ENCODE data around the gene PHB1.

PHB1 gene

DNA sequence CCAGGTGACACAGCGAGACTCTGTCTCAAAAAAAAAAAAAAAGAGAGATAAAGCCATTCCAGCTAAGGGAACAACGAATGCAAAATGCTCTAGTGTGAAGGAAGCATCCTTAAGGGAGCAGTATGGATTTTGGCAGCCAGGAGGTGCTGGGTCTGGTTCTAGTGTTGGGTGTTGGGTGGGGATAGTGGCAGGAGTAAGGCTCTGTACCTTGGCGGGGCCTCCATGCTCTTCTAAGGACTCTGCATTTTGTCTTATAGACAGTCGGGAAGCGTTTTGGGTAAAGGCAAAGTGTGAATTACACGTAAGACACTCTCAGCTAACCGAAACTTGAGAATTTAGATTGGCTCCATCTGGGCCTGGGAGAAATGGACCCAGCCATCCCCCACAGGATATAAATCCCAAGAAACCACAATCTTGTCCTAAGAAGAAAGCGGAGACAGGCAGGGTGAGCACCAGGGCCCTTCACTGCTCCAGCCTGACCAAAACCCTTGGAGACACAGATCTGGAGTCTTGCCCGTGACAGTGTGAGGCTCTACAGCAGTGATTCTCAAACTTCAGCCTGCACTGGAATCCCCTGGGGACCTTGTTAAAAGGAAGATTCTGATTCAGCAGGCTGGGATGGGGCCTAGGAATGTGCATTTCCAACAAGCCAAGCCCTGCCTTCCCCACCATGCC is 33.1 kb upstream of the PHB1 start:
- TF ChIP-seq, protein P1, sequence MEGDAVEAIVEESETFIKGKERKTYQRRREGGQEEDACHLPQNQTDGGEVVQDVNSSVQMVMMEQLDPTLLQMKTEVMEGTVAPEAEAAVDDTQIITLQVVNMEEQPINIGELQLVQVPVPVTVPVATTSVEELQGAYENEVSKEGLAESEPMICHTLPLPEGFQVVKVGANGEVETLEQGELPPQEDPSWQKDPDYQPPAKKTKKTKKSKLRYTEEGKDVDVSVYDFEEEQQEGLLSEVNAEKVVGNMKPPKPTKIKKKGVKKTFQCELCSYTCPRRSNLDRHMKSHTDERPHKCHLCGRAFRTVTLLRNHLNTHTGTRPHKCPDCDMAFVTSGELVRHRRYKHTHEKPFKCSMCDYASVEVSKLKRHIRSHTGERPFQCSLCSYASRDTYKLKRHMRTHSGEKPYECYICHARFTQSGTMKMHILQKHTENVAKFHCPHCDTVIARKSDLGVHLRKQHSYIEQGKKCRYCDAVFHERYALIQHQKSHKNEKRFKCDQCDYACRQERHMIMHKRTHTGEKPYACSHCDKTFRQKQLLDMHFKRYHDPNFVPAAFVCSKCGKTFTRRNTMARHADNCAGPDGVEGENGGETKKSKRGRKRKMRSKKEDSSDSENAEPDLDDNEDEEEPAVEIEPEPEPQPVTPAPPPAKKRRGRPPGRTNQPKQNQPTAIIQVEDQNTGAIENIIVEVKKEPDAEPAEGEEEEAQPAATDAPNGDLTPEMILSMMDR (IDR thresholded peaks at IDR 0.05; ENCODE audit: borderline replicate concordance, insufficient read depth, low read depth, low read length) = no peak

DNA sequence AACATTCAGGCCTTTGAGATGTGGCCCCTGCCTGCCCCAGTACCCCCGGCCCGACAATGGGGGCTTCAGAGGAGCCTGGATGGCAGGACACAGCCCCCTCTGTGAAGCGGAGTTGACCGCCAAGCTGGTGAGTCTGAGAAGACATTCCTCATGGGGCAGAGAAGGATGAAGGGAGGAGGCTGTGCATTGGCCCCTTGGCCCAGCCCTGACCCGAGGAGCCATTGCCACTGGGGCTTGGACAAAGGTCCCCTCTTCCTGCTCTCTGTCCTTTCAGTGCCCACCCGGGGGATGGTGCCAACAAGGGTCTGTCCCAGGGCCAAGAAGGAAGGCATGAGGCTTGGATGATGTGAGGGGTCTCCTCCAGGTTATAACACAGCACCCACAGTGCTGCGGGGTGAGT is 30.9 kb upstream of the PHB1 start:
- H3K4me3 ChIP-seq (ENCODE audit: low read depth, low read length) = no peak overlapping the region
- TF ChIP-seq, protein P1 (IDR thresholded peaks at IDR 0.05; ENCODE audit: borderline replicate concordance, insufficient read depth, low read depth, low read length) = no peak

More for the DNA sequence above, 33.1 kb upstream of the PHB1 start:
- H3K4me3 ChIP-seq (ENCODE audit: low read depth, low read length) = no peak overlapping the region

DNA sequence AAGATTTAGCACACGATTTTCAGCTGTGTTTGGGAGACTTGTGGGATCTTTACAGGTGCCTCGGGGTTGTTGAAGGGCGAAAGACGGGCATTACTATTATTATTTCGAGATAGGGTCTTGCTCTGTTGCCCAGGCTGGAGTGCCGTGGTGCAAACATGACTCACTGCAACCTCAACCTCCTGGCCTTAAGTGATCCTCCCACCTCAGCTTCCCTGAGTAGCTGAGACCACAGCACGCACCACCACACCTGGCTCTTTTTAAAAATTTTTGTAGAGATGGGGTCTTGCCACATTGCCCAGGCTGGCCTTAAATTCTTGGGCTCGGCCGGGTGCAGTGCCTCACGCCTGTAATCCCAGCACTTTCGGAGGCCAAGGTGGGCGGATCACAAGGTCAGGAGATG is 29.7 kb upstream of the PHB1 start:
- H3K4me3 ChIP-seq (ENCODE audit: low read depth, low read length) = no peak overlapping the region
- TF ChIP-seq, protein P1 (IDR thresholded peaks at IDR 0.05; ENCODE audit: borderline replicate concordance, insufficient read depth, low read depth, low read length) = no peak

DNA sequence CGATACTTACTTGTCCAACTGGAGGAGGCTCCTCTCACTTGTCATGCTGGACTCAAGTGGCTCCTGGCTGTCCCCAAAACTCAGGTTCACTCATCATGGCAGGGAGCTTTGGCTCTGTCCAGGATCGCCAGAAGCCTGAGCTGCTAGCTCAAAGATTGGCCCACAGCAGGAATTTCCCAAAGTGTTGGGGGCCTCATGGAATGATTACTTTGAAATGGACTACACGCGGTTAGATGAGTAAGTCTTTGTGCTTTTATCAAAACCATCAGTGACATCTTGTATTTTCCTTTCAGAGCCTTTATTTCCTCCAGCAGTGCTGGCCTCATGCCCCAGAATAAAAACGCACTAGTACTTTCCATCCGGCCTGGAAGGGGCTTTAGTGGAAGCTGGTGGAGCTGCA is 29.2 kb upstream of the PHB1 start:
- TF ChIP-seq, protein P1 (IDR thresholded peaks at IDR 0.05; ENCODE audit: borderline replicate concordance, insufficient read depth, low read depth, low read length) = no peak
- no peak overlapping the region for H3K4me3 ChIP-seq (ENCODE audit: low read depth, low read length)

DNA sequence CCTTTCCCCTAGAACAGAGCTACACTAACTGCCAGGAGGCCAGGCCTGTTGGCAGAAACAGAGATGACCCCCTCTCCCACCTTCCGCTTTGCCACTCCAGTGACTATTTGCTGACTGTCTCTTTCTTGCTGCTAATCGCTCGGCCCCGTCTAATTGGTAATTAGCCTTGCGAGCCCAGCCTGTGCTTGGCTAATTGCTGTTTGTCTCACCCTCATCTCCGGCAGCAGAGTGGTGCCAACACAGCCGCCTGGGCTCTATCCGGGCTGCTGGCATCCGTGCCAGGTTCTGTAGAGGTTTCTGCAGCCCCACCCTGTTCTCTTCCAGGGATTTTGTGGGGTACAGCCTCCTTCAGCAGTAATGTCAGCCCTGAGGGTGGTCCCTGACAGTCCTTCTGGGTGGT is 27.4 kb upstream of the PHB1 start:
- H3K4me3 ChIP-seq (ENCODE audit: low read depth, low read length) = no peak overlapping the region
- TF ChIP-seq, protein P1 (IDR thresholded peaks at IDR 0.05; ENCODE audit: borderline replicate concordance, insufficient read depth, low read depth, low read length) = no peak

DNA sequence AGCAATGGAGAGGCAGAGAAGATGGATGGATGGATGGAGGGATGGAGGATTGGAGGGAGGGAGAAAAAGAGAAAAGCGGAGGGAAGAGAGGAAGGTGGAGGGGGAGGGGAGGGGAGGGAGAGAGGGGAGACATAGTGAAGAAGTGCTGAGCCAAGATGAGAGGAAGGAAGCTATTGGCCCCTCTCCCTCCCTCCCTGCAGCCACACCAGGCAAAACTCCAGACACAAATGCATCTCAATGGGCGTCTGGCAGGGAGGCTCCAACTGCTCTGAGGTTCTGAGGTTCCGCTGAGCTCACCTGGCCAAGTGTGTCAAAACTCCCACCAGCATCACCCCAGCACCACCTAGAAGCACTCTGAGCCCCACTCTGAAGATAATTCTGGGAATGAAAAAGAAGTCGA is 26.9 kb upstream of the PHB1 start:
- TF ChIP-seq, protein P1 (IDR thresholded peaks at IDR 0.05; ENCODE audit: borderline replicate concordance, insufficient read depth, low read depth, low read length) = no peak
- H3K4me3 ChIP-seq (ENCODE audit: low read depth, low read length) = no peak overlapping the region

DNA sequence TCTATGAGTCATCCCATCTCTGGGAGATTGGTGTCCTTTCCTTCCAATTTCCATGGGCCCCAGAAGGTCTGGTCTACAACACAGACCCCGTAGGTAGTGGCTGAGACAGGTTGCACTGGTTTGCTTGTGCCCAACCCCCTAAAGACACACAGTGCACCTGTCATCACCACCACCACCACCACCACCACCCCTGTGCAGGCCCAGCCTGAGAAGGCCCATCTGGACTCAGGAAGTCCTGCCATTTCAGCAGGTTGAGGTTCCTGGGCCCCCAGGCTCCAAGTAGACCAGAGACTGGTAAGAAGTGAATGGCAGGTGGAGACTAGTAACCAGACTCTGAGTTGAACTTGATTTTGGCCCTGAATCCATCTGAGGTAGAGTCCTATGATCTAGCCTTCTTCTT is 25.9 kb upstream of the PHB1 start:
- TF ChIP-seq, protein P1 (IDR thresholded peaks at IDR 0.05; ENCODE audit: borderline replicate concordance, insufficient read depth, low read depth, low read length) = no peak
- H3K4me3 ChIP-seq (ENCODE audit: low read depth, low read length) = no peak overlapping the region

Measured in GM12875 (cell line).